GM18951 (cell line): ENCODE data around the gene FXN.
"Not testable (repeated sequence)": the region's sequence is repeated elsewhere in the genome, so short reads cannot be mapped to it uniquely, and the experiment has no call there.

Source experiments
- POLR2A ChIP-seq: IDR thresholded peaks from 4 replicates; pipeline ENCODE4 v1.6.1; 2011; ENCODE audit warnings: mild to moderate bottlenecking; ENCODE audit not compliant: insufficient read length, insufficient read depth; ENCODE audit errors: extremely low read depth
- in situ Hi-C: fragments of 300-500 bp; cut with MboI; formaldehyde crosslinking; loops from one replicate; pipeline ENCODE4 v1.12.0; 2022; ENCODE audit warnings: low sequenced_read_pairs, mixed read lengths, inconsistent platforms; ENCODE audit not compliant: unreplicated experiment

Gene FXN

DNA sequence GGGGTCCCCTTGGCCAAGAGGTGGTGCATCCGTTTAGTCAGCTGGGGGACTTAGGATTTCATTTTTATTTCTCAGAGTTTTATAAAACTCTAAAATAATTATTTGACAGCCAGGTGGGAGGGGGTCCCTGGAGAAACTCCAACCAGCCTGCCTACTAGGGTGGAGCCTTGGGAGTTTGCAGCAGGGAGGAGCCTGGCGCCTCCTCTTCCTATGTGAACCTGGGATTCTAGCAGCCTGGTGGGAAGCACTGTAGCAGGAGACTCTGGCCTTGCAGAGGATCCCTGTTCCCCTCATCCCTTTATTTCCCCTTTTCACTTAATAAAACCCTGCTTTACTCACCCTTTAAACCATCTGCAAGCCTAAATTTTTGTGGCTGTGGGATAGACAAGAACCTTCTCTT, 50.8 kb downstream of the FXN start:
- in situ Hi-C loops: no loop called here
- no peak for TF ChIP-seq POLR2A

GRCh38 chr9:69086769-69087168, 51.2 kb downstream of the FXN start:
- in situ Hi-C loops: no loop called here
- no peak for TF ChIP-seq POLR2A

DNA sequence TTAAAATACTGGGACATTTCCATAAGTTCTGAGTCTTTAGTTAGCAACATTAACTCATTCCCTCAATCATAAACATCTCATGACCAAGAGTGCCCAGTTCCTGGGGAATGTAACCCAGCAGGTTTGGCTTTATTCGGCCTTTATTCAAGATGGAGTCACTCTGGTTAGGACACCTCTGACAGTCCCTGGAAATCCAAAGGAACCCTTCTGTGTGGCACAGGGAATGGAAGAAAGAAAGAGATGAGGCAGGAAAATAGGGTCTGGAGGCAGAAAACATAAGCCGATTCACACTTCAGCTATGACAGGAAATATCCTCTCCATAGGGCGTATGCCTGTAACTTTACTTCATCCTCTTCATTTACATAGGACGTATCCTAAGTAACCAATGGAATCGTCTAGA, 53.5 kb downstream of the FXN start:
- TF ChIP-seq POLR2A: no peak
- in situ Hi-C loops: no loop called here

DNA sequence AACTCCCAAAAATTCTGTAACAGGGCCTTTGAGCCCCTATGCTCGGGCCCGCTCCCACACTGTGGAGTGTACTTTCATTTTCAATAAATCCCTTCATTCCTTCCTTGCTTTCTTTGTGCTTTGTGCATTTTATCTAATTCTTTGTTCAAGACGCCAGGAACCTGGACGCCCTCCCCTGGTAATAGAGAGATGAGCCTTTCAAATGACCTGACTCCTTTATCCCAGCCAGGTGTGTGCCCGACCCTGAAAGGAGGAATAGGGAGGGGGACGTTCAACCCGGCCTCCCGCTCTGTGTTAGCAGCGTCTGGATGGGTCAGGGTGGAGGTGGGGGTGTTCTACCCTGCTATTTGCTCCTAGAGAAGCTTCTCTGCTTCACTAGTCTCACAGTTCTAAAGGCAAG, 53.9 kb downstream of the FXN start:
- in situ Hi-C loops: no loop called here
- no peak for TF ChIP-seq POLR2A

- in situ Hi-C loops: no loop called here
- TF ChIP-seq POLR2A: no peak
These were observed 54.7 kb downstream of the FXN start for GRCh38 chr9:69090140-69090750.

- in situ Hi-C loops: no loop called here
These were observed 55.4 kb downstream of the FXN start for GRCh38 chr9:69090946-69091345.

DNA sequence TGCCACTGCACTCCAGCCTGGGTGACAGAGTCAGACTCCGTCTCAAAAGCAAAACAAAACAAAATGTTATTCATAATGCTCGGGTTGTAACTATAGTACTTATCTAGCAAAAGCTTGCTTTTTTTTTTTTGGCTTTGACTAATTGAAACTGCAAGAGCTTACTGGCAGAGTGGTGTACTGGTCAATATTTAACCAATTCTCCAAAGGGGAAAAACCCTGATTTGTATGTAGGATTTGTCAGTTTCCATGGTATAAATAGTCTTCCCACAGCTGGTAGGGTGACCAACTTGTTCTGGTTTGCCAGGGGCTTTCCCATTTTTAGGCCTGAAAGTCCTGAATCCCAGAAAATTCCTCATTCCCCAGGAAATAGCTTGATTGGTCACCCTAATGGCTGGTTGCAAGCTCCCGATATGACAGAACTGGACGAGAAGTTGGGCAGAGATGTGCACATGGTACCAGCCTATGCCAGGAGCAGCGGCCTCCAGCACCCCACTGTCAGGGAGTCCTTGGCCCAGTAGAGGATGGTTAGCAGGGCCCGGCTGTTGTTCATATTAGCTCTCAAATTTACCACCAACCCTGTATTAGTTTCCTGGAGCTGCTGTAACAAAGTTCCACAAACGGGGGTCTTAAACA, 58.0 kb downstream of the FXN start:
- in situ Hi-C loops: no loop called here
- TF ChIP-seq POLR2A: no peak

More at GRCh38 chr9:69090946-69091345, 55.4 kb downstream of the FXN start:
- TF ChIP-seq POLR2A: no peak

DNA sequence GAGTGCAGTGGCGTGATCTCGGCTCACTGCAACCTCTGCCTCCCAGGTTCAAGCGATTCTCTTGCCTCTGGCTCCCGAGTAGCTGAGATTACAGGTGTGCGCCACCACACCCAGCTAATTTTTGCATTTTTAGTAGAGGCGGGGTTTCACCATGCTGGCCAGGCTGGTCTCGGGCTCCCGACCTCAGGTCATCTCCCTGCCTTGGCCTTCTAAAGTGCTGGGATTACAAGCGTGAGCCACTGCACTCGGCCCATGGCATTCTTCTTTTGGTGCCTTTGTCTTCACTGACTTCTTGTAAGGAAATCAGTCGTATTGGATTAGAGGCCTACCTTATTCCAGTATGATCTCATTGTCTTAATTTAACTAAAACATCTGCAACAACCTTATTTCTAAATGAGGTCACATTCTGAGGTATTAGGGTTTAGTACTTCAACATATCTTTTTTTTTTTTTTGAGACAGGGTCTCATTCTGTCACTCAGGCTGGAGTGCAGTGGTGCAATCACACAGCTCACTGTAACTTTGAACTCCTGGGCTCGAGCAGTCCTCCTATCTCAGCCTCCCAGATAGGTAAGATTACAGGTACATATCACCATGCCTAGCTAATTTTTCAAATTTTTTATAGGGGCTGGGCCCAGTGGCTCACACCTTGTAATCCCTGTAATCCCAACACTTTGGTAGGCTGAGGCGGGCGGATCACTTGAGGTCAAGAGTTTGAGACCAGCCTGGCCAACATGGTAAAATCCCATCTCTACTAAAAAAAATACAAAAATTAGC, 59.0 kb downstream of the FXN start:
- in situ Hi-C loops: not testable (repeated sequence)

DNA sequence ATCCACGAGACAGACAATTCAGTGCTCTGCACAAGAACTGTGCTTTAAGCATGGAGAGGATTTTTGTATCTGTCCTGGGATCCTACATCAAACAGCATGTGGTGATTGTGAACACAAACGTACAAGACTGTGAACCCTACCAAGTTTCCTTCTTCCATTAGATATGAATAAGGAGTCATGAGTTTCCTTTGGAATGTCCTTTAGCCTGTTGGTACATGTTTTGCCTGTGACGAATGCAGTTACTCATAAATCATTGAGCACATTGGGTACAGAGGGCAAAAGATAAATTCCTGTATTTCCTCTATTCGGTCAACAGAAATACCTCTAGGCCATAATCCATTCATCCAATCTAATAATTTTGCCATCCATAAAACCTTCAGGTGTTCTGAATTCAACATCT, 61.5 kb downstream of the FXN start:
- in situ Hi-C loops: no loop called here
- TF ChIP-seq POLR2A: no peak

DNA sequence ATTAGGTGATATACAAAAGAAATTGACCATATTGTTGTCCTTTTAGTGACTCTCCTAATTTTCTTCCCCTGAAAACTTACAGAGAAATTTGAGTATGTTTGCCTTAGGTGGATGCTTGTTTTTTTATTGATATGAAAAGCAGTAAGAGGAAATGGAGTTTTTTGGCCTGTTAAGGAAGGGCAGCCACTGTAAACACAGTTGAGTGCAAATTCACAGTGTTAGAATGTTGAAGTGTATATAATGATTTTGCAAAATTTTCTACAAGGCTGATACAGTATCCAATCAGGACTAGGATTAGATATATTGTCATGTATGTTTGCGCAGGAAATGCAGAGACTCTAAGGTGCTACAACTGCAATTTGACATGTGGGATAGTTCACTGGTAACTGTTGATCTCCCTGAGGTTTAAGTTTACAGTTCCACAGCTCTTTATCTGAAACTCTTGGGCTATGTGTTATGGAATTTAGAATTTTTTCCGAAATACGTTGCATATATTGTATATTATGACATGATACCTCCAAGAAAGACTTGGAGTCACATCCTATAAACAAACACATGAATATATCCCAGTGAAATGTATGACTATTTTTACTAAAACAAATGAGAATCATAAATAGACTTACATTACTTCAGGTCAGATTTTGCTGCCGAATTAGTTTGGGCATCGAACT, 62.5 kb downstream of the FXN start:
- in situ Hi-C loops: no loop called here
- TF ChIP-seq POLR2A: no peak

- in situ Hi-C loops: not testable (repeated sequence)
These were observed 67.9 kb downstream of the FXN start for GRCh38 chr9:69103348-69103996.

- in situ Hi-C loops: no loop called here
- no peak for TF ChIP-seq POLR2A
These were observed 69.4 kb downstream of the FXN start for GRCh38 chr9:69104830-69105527.

DNA sequence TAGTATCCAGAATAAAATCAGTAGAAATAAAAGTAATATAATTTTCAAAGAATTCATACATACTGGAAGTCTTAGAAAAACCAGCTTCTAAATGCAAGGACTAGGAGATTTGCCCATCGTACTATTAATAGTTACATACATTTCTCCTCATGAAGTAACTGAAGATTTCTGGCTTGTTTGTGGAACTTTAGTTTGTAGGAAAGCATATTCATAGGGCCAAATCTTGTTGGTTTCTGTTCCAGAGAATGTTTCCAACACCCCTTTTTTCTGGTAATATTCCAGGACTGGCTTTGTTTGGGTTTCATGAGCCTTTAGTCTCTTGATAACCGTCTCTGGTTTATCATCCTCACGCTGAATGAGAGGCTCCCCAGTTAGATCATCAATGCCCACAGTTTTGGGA, 72.2 kb downstream of the FXN start:
- TF ChIP-seq POLR2A: no peak
- in situ Hi-C loops: no loop called here

- in situ Hi-C loops: not testable (repeated sequence)
These were observed 73.2 kb downstream of the FXN start for GRCh38 chr9:69108706-69109105.
